GM21528 (cell line): ENCODE measurements around the gene TPRN.
"Not testable (repeated sequence)": the region's sequence is repeated elsewhere in the genome, so short reads cannot be mapped to it uniquely, and the experiment has no call there.

Experiments
- ATAC-seq: cut with Tn5 transposase; IDR thresholded peaks from one replicate; pipeline ENCODE4 v1.9.1; 2021; ENCODE audit warnings: mild to moderate bottlenecking, moderate library complexity; ENCODE audit not compliant: unreplicated experiment, low FRiP score

Gene TPRN, protein sequence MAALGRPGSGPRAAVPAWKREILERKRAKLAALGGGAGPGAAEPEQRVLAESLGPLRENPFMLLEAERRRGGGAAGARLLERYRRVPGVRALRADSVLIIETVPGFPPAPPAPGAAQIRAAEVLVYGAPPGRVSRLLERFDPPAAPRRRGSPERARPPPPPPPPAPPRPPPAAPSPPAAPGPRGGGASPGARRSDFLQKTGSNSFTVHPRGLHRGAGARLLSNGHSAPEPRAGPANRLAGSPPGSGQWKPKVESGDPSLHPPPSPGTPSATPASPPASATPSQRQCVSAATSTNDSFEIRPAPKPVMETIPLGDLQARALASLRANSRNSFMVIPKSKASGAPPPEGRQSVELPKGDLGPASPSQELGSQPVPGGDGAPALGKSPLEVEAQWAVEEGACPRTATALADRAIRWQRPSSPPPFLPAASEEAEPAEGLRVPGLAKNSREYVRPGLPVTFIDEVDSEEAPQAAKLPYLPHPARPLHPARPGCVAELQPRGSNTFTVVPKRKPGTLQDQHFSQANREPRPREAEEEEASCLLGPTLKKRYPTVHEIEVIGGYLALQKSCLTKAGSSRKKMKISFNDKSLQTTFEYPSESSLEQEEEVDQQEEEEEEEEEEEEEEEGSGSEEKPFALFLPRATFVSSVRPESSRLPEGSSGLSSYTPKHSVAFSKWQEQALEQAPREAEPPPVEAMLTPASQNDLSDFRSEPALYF

DNA sequence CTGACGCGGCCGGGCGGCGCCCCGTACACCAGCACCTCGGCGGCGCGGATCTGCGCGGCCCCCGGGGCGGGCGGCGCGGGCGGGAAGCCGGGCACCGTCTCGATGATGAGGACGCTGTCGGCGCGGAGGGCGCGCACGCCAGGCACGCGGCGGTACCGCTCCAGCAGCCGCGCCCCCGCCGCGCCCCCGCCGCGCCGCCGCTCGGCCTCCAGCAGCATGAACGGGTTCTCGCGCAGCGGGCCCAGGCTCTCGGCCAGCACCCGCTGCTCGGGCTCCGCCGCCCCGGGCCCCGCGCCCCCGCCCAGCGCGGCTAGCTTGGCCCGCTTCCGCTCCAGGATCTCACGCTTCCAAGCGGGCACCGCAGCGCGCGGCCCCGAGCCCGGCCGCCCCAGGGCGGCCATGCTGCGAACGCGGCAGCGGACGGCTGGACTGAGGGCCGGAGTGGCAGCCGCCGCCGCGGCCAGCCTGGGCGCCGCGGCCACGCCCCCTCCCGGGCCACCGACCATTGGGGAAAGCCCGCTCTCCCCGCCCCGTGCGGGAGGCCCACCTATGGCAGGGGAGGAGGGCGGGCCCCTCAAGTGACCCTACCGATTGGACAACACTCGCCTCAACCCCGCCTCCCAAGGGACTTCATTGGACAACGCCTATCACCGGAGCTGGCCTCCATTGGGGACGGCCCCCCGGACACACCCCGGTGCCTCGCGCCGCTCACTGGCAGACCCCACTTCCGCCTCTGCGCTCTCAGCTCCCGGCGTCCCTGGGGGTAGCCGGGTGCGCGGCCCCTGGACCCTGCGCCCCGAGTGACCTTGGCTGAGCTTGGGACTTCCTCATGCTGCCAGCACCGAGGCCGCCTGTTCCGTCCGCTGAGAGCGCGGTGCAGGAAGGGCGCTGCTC lies at the start of gene TPRN:
Gene TPRN (minus strand): TSS at position 431 of the 894 bp plus-strand sequence. CDS start 30 bp downstream, at position 401.
- peak; percentile 77 for ATAC-seq

DNA sequence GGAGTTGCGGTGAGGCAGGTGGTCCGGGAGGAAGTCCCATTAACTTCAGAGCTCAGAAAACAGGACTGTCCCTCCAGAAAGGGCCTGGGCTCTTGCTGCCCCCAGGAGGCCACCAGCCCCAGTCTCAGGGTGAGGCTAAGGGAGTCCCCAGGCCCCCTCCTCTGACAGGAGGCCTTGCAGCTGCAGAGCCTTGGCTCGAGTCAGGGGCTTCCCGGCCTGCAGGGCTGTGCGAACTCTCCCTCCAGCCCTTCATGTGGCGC lies 47.3 kb upstream of the TPRN start:
- no peak for ATAC-seq

DNA sequence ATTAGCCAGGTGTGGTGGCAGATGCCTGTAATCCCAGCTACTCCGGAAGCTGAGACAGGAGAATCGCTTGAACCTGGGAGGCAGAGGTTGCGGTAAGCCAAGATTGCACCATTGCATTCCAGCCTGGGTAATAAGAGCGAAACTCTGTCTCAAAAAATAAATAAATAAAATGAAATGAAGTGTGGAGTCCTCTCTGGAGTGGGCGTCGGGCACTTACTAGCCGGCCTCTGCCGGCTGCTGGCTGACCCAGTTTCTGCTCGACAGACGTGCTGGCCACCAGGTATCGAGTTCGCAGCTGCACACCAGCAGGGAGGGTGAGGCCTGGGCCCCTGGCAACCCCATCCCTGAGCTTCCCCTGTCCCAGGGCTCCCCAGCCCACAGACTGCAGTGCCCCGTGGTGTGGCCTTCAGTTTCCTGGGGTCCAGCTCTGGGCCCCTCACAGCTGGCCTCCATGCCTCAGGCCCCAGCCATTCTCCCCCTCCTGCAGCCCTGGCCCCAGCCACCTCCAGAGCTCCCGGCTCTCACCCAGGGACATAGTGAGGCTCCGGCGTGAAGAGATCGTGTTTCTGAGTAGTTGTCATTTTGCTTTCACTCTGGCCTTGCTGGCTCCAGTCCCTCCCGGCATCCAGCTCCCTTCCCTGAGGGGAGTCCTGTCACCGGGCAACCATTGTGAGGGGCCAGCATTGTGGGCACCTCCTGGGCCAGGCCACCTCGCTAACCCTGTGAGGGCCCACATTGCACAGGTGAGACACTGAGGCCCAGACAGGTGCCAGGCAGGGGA lies 46.8 kb upstream of the TPRN start:
- ATAC-seq, result no peak

DNA sequence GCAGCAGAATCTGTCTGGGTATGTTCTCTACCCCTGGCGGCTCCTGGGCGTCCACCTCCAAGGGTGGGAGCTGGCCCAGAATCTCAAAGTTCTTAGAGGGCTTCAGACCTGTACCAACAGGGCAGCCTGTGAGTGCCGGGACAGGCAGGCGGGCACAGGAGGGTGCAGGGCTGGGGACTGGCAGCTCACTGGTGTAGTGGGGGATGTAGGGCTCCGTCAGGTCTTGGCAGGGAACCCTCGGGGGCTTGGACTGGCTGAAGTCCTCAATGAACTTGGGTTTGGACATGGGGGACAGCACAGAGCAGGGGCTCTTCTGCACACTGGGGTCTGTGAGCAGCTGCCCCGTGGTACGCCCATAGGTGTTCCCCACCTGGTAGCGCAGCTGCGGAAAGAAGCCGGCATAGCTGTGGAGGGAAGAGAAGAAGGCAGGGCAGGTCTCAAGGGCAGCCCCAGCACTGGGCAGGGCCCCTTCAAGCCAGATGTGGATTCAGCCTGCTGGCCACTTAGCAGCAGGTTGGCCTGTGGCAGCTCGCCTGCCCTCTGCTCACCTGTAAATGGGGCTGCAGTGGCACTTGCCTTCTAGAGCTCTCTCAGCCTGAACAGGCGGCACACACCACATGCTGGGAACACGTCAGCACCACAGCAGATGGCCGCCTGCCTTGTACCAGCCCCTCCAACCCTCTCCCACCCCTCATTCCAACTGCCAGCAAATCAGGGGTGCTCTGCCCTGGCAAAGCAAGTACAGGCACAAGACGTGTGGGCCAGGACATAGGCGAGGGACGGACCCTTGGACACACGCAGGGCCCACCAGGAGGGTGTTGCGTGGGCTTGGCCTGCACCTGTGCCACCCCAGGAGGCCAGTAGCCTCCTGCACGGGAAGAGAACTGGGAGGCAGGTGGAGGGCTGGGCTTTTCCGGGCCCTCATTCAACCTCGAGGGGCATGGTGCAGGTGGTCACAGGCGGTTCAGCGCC lies 45.2 kb upstream of the TPRN start:
- ATAC-seq, result no peak

DNA sequence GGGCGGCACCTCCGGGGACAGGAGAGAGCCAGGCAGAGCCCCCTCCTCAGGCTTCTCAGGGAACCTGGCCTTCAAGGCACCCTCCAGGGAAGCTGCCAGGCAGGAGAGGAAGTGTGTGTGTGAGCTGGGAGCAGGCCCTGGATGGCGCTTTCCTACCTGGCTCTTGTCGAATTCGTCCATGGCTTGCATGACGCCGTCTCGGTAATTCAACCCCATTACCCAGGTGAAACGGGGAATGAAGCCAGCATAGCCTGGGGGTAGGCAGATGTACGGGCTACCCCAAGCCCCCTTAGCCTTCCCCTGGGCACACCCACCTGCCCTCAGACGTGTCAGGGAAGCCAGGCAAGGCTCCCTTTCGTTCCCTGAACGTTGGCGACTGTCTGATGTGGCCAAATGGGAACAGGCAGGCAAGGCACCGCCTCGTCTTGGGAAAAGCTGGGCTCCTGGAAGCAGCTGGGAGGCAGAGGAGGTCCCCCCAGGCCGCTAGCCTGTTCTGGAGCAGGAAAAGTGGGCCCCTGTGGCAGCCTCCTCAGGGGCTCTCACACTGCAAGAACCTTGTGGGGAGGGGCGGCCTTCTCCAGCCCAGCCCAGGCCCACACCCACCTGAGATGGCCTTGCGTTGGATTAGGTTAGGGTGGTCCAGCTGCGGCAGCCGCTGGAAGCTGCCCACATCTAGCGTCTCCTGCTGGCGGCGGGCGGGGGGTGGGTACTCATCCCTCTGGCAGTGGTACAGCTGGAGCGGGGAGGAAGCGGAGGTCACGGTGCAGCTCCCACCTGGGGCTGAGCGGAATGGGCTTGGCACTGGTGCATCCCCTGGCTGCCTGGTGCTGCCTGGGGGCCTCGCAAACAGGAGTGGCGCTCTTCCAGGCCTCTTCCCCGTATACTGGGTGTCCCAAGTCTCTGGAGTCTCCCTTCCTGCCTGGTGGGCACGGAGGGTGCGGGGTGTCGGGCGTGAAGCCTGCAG lies 44.2 kb upstream of the TPRN start:
- no peak for ATAC-seq

DNA sequence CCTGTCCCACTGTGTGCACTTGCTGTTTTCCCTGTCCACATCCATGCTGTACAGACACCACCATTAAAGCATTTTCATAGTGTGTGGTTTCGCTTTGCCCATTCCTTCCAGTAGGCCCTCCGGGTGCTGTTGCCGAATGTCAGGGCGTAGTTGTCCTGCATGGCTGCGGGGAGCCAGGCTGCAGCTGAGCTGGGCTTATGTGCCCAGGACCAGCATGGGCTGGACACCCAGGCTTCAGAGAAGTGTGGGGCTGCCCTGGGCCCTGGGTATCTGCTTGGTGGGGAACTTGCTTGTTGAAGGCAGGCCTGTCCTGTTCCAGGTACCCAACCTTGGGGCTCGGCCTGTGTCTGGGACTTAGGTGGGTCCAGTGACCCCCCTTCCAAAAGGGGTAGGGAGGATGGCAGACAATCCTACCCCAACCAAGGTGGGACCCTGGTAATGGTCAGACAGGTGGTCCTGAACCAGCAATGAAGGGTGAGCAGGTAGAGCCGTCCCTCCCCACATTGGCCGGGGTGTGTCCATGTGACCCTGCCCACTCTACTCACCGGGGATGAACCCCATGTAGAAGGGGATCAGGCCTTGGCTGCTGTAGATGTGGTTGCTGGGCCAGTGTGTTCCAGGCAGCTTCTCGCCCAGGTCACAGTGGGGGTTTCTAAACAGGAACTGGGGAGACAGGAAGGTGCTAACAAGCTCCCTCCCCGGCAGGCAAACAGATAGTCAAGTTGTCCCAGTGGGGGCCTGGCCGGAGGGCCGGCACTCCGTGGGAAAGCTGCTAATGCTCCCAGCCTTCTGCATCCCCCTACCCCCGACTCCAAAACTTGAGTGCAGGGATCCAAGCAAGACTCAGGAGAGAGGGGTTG lies 43.3 kb upstream of the TPRN start:
- ATAC-seq, result no peak

DNA sequence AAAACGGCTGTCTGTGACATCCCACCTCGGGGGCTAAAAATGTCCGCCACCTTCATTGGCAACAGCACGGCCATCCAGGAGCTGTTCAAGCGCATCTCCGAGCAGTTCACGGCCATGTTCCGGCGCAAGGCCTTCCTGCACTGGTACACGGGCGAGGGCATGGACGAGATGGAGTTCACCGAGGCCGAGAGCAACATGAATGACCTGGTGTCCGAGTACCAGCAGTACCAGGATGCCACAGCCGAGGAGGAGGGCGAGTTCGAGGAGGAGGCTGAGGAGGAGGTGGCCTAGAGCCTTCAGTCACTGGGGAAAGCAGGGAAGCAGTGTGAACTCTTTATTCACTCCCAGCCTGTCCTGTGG lies 42.7 kb upstream of the TPRN start:
- not testable (repeated sequence) for ATAC-seq

DNA sequence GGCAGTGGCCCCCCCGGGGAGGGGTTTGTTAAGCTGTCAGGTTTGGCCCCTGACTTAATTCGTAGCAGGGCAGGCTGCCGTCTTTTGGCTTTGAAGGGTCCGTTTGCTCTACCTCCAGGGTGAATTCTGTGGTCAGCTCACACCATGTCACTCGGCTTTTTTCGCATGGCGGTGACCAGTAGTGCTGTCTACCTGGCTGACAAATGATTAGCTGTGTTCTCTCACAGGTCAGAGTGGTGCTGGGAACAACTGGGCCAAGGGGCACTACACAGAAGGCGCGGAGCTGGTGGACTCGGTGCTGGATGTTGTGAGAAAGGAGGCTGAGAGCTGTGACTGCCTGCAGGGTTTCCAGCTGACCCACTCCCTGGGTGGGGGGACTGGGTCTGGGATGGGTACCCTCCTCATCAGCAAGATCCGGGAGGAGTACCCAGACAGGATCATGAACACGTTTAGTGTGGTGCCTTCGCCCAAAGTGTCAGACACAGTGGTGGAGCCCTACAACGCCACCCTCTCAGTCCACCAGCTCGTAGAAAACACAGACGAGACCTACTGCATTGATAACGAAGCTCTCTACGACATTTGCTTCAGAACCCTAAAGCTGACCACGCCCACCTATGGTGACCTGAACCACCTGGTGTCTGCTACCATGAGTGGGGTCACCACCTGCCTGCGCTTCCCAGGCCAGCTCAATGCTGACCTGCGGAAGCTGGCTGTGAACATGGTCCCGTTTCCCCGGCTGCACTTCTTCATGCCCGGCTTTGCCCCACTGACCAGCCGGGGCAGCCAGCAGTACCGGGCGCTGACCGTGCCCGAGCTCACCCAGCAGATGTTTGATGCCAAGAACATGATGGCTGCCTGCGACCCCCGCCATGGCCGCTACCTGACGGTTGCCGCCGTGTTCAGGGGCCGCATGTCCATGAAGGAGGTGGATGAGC lies 42.0 kb upstream of the TPRN start:
- no peak for ATAC-seq

DNA sequence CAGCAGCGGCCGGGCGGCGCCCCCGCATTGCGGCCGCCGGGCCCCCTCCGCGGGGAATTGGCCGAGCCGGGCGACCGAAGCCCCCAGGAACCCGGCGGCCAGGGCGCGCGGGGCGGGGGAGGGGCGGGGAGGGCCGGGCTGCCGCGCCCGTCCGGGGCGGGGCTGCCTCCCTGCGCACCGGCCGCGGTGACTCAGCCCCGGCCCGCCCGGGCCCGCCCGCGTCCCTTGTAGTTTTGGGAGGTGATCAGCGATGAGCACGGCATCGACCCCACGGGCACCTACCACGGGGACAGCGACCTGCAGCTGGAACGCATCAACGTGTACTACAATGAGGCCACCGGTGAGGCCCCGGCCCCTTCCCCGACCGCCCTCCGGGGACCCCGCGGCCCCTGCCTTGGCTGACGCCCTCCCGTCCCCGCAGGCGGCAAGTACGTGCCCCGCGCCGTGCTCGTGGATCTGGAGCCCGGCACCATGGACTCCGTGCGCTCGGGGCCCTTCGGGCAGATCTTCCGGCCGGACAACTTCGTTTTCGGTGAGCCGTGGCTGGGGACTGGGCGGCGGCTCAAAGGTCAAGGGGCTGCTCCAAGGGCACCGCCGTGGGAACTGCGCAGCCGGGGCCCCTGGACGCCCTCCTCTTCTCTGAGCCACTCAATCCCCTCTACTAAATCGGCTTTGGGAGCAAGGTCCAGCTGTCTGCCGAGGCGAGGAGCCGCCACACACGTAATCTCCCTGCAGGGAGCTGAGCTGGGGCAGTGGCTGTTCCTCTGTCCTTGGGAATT lies 41.1 kb upstream of the TPRN start:
- no peak for ATAC-seq

DNA sequence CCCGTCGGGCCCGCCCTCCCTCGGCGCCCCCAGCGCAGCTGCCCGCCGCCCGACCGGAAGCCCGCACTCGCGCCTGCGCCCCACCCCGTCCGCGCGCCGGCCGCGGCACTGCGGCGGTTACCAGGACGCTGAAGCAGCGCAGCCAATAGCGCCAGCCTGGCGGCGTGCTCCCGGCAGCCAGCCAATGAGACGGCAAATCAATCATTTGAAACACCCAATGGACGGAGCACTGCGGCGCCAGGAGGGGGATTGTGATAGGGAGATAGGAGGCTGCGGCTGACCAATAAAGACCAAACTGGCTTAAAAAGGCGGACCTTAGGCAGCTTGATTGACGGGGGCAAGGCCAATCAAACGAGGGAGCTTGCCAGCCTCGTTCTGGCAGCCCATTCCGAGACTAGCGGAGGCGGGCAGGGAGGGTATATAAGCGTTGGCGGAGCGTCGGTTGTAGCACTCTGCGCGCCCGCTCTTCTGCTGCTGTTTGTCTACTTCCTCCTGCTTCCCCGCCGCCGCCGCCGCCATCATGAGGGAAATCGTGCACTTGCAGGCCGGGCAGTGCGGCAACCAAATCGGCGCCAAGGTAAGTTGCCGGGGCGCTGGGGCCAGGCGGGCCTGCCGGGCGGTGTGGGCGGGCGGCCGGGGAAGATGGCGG lies 40.4 kb upstream of the TPRN start, which contains the start of gene TUBB4B:
Gene TUBB4B (plus strand): TSS at position 447 of the 649 bp plus-strand sequence. CDS start 74 bp downstream, at position 521.
- peak; percentile 75 for ATAC-seq

DNA sequence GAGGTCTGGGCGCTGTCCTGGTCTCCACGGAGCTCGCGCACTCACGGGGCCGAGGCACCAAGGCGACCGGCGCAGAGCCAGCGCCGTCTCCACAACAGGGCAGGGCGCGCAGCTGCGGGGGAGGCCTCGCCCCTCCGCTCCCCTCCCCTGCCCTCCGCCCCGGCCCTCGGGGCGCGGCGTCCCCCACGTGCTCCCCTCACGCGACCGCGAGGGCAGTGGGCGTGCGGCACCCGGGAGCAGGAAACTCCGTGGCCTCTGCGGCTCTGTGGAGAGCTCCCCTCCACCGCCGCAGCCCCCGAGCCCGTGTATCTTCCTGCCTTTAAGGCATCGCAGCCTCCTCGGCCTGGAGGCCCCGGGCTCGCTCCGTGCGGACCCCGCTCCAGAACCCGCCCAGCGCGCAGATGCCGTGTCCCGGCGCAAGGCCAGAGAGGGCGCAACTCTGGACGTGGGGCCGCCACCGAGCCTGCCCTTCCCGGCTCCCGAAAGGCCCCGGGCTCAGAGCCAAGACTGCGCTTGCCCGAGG lies 39.8 kb upstream of the TPRN start:
- ATAC-seq, result peak; percentile 22

DNA sequence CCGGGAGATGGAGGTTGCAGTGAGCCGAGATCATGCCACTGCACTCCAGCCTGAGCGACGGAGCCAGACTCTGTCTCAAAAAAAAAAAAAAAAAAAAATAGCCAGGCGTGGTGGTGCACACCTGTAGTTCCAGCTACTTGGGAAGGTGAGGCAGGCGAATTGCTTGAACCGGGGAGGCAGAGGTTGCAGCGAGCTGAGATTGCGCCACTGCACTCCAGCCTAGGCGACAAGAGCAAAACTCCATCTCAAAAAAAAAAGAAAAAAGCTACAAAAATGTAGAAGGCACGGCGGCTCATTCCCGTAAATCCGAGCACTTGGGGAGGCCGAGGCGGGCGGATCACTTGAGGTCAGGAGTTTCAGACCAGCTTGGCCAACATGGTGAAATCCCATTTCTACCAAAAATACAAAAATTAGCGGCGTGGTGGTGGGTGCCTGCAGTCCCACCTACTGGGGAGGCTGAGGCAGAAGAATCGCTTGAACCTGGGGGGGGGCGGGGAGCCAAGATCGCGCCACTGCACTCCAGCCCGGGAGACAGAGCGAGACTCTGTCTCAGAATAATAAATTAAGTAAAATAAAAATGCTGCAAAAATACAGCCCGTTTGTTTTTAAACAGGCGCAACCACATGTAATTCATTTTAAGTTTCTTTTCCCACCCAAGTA lies 39.1 kb upstream of the TPRN start:
- not testable (repeated sequence) for ATAC-seq

DNA sequence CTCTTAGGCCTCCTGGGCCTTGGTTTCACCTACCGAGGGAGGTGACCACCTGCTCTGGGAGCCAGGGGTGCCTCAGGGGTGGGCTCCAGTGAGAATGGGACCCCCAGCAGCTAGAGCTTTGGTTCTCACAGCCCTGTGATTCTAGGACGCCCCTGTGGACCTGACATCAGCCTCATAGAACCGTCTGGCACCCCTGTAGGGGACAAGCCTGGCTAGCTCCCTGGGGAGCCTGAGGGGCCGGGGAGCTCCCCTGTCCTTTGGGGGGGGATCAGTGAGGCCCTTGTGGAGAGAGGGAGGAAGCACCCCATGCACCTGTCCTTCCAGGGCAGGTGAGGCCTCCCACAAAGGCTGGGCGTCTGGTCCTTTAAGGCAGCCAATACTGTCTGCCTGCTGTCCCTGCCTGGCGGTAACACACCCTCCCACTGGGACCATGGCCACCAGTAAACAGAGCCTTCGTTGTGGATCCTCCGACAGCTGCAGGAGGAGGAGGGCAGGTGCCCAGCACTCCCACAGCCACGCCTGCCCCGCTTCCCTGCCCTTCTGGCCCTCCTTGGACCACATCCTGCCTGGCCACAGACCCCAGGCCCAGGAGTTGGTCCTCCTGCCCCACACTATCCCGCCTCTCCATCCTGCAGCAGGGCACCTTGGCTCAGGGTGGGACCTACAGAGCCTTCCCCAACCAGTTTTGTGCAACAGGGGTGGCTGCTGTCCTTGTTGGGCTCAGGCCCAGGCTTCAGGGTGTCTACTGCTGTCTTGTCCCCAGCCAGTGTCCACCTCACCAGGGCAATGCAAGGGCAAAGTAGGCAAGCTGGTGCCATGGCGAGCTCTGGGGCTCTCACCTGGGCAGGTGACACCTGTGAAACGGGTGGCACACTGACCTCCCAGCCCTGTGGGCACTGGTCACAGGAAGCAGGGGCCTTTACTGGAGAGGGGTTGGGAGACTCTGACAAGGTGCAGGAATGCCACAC lies 37.5 kb upstream of the TPRN start:
- no peak for ATAC-seq
